HCT116 (cell line): ENCODE results near the gene MSMP.

Experiments used
- CBX3 ChIP-seq: IDR thresholded peaks from 2 replicates; pipeline ENCODE4 v1.6.1; 2012; ENCODE audit warnings: low read depth
- EZH2 ChIP-seq: fragments of 200-600 bp; sonication (generic); IDR thresholded peaks from 2 replicates; pipeline ENCODE4 v1.6.1; 2017; ENCODE audit warnings: antibody characterized with exemption, mixed run types
- EZH2phosphoT487 ChIP-seq: fragments of 200-600 bp; IDR thresholded peaks from 2 replicates; pipeline ENCODE4 v1.6.1; 2018; ENCODE audit warnings: antibody characterized with exemption, borderline replicate concordance
- POLR2A ChIP-seq: IDR thresholded peaks from 2 replicates; pipeline ENCODE4 v1.7.0; 2011; ENCODE audit warnings: borderline replicate concordance; ENCODE audit not compliant: insufficient read depth, insufficient read length; ENCODE audit errors: extremely low read depth
- TF ChIP-seq, protein P1 (sequence below), 3 experiments: fragments of 200-600 bp in 1 of 3; sonication (generic) in 1 of 3; IDR thresholded peaks in 2 of 3; conservative IDR thresholded peaks in 1 of 3; 2 replicates each; pipeline ENCODE4 v1.5.1; 2012 to 2017; ENCODE audit warnings: low read depth in 2 of 3, low read length in 2 of 3, antibody characterized with exemption in 1 of 3, borderline replicate concordance in 1 of 3, control low read depth in 1 of 3, mild to moderate bottlenecking in 1 of 3, mixed read lengths in 1 of 3, mixed run types in 1 of 3, moderate library complexity in 1 of 3; ENCODE audit not compliant: insufficient read depth in 1 of 3
- TF ChIP-seq, protein P2 (sequence below): IDR thresholded peaks from 2 replicates; pipeline ENCODE4 v1.6.1; 2012

DNA sequence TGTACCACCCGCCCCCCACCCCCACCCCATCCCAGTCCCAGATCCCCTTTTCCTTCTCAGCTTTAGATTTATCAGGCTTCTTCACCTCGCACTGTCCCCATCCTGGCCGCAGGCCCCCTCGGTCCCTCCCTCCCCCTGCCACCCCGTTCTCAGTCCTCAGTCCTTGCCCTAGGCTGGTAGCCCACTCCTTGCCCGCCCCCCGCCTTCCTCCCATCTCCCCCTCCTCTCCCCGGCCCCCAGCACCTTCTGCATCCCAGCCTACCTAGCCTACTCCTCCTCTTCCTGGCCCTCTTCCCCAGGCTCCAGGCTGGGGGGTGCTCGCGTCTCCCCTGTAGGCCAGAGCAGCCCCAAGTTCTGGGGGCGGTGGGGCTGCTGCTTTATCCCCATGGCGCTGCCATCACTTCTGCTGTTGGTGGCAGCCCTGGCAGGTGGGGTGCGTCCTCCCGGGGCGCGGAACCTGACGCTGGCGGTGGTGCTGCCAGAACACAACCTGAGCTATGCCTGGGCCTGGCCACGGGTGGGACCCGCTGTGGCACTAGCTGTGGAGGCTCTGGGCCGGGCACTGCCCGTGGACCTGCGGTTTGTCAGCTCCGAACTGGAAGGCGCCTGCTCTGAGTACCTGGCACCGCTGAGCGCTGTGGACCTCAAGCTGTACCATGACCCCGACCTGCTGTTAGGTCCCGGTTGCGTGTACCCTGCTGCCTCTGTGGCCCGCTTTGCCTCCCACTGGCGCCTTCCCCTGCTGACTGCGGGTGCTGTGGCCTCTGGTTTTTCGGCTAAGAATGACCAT, 38.1 kb upstream of the MSMP start:
- no peak for TF ChIP-seq EZH2
- TF ChIP-seq, protein P1, sequence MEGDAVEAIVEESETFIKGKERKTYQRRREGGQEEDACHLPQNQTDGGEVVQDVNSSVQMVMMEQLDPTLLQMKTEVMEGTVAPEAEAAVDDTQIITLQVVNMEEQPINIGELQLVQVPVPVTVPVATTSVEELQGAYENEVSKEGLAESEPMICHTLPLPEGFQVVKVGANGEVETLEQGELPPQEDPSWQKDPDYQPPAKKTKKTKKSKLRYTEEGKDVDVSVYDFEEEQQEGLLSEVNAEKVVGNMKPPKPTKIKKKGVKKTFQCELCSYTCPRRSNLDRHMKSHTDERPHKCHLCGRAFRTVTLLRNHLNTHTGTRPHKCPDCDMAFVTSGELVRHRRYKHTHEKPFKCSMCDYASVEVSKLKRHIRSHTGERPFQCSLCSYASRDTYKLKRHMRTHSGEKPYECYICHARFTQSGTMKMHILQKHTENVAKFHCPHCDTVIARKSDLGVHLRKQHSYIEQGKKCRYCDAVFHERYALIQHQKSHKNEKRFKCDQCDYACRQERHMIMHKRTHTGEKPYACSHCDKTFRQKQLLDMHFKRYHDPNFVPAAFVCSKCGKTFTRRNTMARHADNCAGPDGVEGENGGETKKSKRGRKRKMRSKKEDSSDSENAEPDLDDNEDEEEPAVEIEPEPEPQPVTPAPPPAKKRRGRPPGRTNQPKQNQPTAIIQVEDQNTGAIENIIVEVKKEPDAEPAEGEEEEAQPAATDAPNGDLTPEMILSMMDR (IDR thresholded peaks at IDR 0.05 in 2 of 3, conservative IDR thresholded peaks at IDR 0.05 in 1 of 3; ENCODE audit: borderline replicate concordance in 1 of 3, insufficient read depth in 1 of 3, low read depth in 2 of 3, low read length in 2 of 3): no peak
- no peak for TF ChIP-seq EZH2phosphoT487
- no peak for TF ChIP-seq POLR2A
- TF ChIP-seq CBX3: no peak
- TF ChIP-seq, protein P2, sequence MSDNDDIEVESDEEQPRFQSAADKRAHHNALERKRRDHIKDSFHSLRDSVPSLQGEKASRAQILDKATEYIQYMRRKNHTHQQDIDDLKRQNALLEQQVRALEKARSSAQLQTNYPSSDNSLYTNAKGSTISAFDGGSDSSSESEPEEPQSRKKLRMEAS: no peak
